ENCODE measurements around the gene ACY1. TPM values are rescaled to one million over a fixed set of nuclear protein-coding genes. Genes with fewer than 3 reads are reported as not detected.

The ACY1 gene
- total RNA-seq, 1 experiment from 2014 or later, result 62.6 TPM

- Histone ChIP-seq H2AFZ (ENCODE audit: low read length) (no peak overlapping the region), H3K27ac (ENCODE audit: insufficient read length, low read depth, low read length) (no peak overlapping the region), H3K9me3 (ENCODE audit: control insufficient read depth, low read depth, low read length) (no peaks in the 10 kb centered on the region), H3K9ac (ENCODE audit: extremely low read depth, insufficient read length, low read length) (no peak overlapping the region), H3K79me2 (ENCODE audit: insufficient read depth, low read length) (no peaks in the 10 kb centered on the region), H3K4ac (ENCODE audit: low read depth, low read length) (no peak overlapping the region), H4K91ac (ENCODE audit: insufficient read length, low read depth, low read length) (no peak overlapping the region), H2BK15ac (ENCODE audit: low read depth, low read length) (no peak overlapping the region), H2BK120ac (ENCODE audit: low read depth, low read length, poor library complexity, severe bottlenecking) (no peak overlapping the region), H3K4me1 (ENCODE audit: insufficient read depth, low read length) (no peaks in the 10 kb centered on the region), H3K27me3 (ENCODE audit: insufficient read depth, low read length) (no peaks in the 10 kb centered on the region), H2AK5ac (ENCODE audit: insufficient read length, low read length) (no peak overlapping the region), H3K79me1 (ENCODE audit: insufficient read depth, low read depth, low read length, poor library complexity, severe bottlenecking) (no peaks in the 10 kb centered on the region), H3K18ac (ENCODE audit: insufficient read length, low read depth, low read length) (no peak overlapping the region), H3K56ac (ENCODE audit: insufficient read length, low read depth, low read length) (no peak overlapping the region), H3K23ac (ENCODE audit: insufficient read length, low read depth, low read length) (no peak overlapping the region), H4K8ac (replicated peaks; ENCODE audit: insufficient read length, low read depth, low read length) (no peak overlapping the region), H2BK12ac (ENCODE audit: insufficient read length, low read depth, low read length) (no peak overlapping the region), H3K14ac (ENCODE audit: insufficient read depth, low read length) (no peak overlapping the region), H4K5ac (ENCODE audit: insufficient read length, low read depth, low read length) (no peak overlapping the region), H3K23me2 (ENCODE audit: insufficient read length, low read depth, low read length, poor library complexity, severe bottlenecking) (no peaks in the 10 kb centered on the region), H4K20me1 (ENCODE audit: control insufficient read depth, insufficient read depth, insufficient read length) (no peaks in the 10 kb centered on the region), H3K4me2 (ENCODE audit: insufficient read depth, insufficient read length, low read length) (no peak overlapping the region), H2BK5ac (ENCODE audit: insufficient read length, low read length) (no peak overlapping the region), H2BK20ac (ENCODE audit: low read depth, low read length, poor library complexity, severe bottlenecking) (no peak overlapping the region), H3T11ph (ENCODE audit: low read length) (no peak overlapping the region)
- no peak overlapping the region for H3K4me3 Mint-ChIP-seq
- peaks cover 0 to 8% of the 10 kb centered on the region in 2 experiments; a peak in 2 of 4 replicates for H3K4me1 Mint-ChIP-seq
- H3K9me3 Mint-ChIP-seq, result no peaks in the 10 kb centered on the region
- WGBS (ENCODE audit: extremely low coverage, insufficient read length, low lambda C conversion rate), result no CpG with 5 or more reads among the region's 3 CpGs
- TF ChIP-seq, protein P1, sequence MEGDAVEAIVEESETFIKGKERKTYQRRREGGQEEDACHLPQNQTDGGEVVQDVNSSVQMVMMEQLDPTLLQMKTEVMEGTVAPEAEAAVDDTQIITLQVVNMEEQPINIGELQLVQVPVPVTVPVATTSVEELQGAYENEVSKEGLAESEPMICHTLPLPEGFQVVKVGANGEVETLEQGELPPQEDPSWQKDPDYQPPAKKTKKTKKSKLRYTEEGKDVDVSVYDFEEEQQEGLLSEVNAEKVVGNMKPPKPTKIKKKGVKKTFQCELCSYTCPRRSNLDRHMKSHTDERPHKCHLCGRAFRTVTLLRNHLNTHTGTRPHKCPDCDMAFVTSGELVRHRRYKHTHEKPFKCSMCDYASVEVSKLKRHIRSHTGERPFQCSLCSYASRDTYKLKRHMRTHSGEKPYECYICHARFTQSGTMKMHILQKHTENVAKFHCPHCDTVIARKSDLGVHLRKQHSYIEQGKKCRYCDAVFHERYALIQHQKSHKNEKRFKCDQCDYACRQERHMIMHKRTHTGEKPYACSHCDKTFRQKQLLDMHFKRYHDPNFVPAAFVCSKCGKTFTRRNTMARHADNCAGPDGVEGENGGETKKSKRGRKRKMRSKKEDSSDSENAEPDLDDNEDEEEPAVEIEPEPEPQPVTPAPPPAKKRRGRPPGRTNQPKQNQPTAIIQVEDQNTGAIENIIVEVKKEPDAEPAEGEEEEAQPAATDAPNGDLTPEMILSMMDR (conservative IDR thresholded peaks at IDR 0.05), result no peak
- H3K27me3 Mint-ChIP-seq (ENCODE audit: low read depth), result no peaks in the 10 kb centered on the region
- DNase-seq, result no peak
- H3K36me3 Mint-ChIP-seq (ENCODE audit: insufficient read depth in 1 of 3, low read depth in 3 of 3), result no peaks in the 10 kb centered on the region
- H3K27ac Mint-ChIP-seq, result no peak overlapping the region
Measured at GRCh38 chr3:52034651-52035050, 51.3 kb downstream of the ACY1 start.

Measured in H9 (cell line).